ENCODE results near the gene AGR2. TPM values are rescaled to one million over a fixed set of nuclear protein-coding genes. Genes with fewer than 3 reads are reported as not detected.

The AGR2 gene
- total and polyA plus RNA-seq, 12 donors: not detected

DNA sequence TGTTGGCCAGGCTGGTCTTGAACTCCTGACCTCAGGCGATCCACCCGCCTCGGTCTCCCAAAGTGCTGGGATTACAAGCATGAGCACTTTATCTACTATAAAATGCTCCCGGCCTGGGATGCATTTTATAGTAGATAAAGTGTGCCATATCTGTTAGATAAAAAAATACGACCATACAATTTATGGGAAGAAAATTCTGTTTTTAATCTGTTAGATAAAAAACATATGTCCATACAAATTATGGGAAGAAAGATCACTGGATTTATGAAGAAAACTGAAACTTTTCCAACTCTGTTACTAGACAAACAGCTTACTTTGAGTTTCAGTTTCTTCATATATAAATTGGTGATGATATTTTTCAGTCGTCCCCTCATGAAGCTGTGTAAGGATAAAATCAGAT is 46.8 kb downstream of the AGR2 start:
- DNase-seq (no peak), ATAC-seq (no peak)
- Histone ChIP-seq H3K4me3 (no peak overlapping the region), H3K27me3 (peaks cover 0 to 16% (median 0%) of the 10 kb centered on the region in 7 donors), H3K4me1 (peaks cover 0 to 26% (median 6%) of the 10 kb centered on the region in 9 donors), H3K36me3 (no peaks in the 10 kb centered on the region), H3K27ac (no peak overlapping the region), H3K9me3 (no peaks in the 10 kb centered on the region)
- intact Hi-C loops (cut with DNase I): no loop called here
- TF ChIP-seq, protein P1, sequence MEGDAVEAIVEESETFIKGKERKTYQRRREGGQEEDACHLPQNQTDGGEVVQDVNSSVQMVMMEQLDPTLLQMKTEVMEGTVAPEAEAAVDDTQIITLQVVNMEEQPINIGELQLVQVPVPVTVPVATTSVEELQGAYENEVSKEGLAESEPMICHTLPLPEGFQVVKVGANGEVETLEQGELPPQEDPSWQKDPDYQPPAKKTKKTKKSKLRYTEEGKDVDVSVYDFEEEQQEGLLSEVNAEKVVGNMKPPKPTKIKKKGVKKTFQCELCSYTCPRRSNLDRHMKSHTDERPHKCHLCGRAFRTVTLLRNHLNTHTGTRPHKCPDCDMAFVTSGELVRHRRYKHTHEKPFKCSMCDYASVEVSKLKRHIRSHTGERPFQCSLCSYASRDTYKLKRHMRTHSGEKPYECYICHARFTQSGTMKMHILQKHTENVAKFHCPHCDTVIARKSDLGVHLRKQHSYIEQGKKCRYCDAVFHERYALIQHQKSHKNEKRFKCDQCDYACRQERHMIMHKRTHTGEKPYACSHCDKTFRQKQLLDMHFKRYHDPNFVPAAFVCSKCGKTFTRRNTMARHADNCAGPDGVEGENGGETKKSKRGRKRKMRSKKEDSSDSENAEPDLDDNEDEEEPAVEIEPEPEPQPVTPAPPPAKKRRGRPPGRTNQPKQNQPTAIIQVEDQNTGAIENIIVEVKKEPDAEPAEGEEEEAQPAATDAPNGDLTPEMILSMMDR (IDR thresholded peaks at IDR 0.05): no peak
- 82 to 88% methylated on average over 6 of the region's 6 CpGs for WGBS, 2 donors

DNA sequence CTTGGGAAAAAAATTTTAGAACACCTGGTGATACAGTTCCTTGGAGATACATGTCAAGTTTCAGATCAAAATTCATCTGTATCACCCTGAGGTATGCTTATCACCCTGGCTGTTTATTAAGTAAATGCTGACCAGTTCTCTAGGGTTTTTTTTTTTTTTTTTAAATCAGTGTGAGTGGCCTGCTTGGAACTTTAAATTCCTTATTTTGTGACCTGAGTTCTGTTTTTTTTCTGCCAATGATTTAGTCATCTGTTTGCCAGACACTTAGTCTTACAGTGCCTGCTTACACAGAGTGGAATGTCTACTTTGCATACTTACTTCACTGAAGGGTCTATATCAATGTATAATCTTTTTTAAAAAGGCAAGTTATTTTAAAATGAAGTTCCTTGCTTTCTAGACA is 49.4 kb downstream of the AGR2 start:
- ATAC-seq (no peak), DNase-seq (no peak)
- H3K4me1 ChIP-seq: peaks cover 0 to 26% (median 6%) of the 10 kb centered on the region in 9 donors
- H3K4me3 ChIP-seq: peak overlapping the region in 7 of 10 donors; percentile 67 to 97 (median 75)
- TF ChIP-seq, protein P1 (IDR thresholded peaks at IDR 0.05): no peak
- intact Hi-C loops (cut with DNase I): no loop called here
- H3K9me3 ChIP-seq: no peaks in the 10 kb centered on the region
- H3K36me3 ChIP-seq: no peaks in the 10 kb centered on the region
- peaks cover 0 to 16% (median 0%) of the 10 kb centered on the region in 7 donors for H3K27me3 ChIP-seq
- peak overlapping the region in 6 of 10 donors; percentile 67 to 86 (median 77) for H3K27ac ChIP-seq

DNA sequence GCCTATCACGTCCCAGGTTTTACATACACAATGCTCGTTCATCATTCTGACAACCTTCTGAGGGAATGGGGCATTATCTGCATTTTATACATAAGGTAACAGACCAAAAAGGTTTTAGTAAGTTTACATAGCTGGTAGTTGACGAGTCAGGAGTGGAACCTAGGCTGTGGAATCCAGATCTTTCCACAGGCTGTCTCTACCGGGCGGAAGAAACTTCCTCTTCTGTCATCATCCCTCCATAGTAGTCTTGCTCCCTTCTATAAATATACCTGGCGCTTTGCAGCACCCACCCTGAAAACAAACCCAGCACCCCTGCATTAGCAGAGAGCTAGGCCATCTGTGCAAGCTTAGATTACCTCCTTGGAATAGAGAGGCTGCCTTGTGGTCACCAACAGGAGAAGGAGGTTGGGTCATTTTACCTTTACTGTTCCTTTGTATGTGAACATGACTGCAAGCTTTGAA is 49.9 kb downstream of the AGR2 start:
- Histone ChIP-seq H3K36me3 (no peaks in the 10 kb centered on the region), H3K9me3 (no peaks in the 10 kb centered on the region), H3K4me3 (peak overlapping the region; percentile 60 to 97 (median 74)), H3K27ac (peak overlapping the region in 9 of 10 donors; percentile 61 to 86 (median 75)), H3K4me1 (peaks cover 0 to 26% (median 6%) of the 10 kb centered on the region in 9 donors), H3K27me3 (peaks cover 0 to 16% (median 0%) of the 10 kb centered on the region in 7 donors)
- ATAC-seq: peak in 3 of 8 donors; percentile 7 to 26 (median 19)
- DNase-seq: no peak
- intact Hi-C loops (cut with DNase I): loop anchor here in 1 of 10 donors (5.0 kb wide), 1 partner anchor 108 kb away; the partner anchor contains the start of genes ANKMY2 and BZW2
- 51 to 55% methylated on average over 6 of the region's 6 CpGs for WGBS, 2 donors
- TF ChIP-seq, protein P1 (IDR thresholded peaks at IDR 0.05): no peak

DNA sequence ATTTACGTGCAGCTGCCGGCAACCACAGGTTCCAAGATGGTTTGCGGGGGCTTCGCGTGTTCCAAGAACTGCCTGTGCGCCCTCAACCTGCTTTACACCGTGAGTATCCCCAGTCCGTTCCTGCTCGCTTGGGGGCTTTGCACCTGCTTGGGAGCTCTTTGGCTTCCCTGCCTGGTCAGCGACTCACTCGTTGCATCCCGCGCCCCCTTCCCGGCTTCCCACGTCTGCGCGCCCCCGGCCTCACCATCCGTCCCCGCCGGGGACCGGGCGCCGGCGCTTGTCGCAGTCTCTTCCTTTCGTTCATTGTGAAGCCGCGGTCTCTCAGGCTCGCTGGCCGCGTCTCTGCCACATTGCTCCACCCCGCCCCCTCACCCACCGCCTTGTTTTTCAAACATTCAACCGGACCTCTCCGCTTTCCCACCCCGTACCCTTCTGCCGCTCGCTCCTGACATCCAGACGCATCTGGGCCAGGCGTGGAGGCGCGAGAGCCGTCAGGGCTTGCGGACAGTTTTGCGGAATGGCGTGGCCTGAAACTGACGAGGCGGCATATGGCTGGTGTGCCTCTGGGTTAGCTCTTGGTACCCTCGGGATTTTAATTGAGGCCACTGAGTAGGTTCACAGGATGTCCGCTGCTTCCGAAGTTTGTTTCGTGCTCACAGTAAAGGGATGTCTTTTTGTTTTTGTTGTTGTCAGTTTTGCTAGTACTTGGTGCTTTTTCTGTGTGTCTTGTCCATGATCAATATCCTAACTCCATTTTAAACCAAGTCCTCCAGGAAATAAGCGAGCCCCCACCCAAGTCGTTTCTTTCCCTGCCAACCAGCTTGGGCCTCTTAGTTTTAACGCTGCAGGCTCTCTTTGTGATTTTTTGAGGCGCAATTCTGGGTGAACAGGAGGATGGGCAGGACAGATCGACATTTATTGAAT is 50.6 kb downstream of the AGR2 start:
- Histone ChIP-seq H3K27ac (peak overlapping the region; percentile 4 to 86 (median 75)), H3K4me3 (peak overlapping the region; percentile 60 to 97 (median 74)), H3K4me1 (peaks cover 0 to 26% (median 6%) of the 10 kb centered on the region in 9 donors), H3K9me3 (no peaks in the 10 kb centered on the region), H3K27me3 (peaks cover 0 to 16% (median 0%) of the 10 kb centered on the region in 7 donors), H3K36me3 (no peaks in the 10 kb centered on the region)
- DNase-seq (peak; percentile 29 to 30), ATAC-seq (peak; percentile 53 to 74 (median 70))
- WGBS, 2 donors: 4% methylated on average over 58 of the region's 58 CpGs
- TF ChIP-seq, protein P1 (IDR thresholded peaks at IDR 0.05): no peak
- intact Hi-C loops (cut with DNase I): loop anchor here in 1 of 10 donors (5.0 kb wide), 1 partner anchor 107 kb away; the partner anchor contains the start of genes ANKMY2 and BZW2

Data from heart right ventricle (tissue), 16 donors.